A549 (cell line): ENCODE measurements around the gene UBAC1. TPM values are rescaled to one million over a fixed set of nuclear protein-coding genes. Genes with fewer than 3 reads are reported as not detected.

Experiments used
- ATAC-seq, 2 experiments: fragments of 200-7000 bp in 1 of 2; fragments of >200 bp in 1 of 2; cut with Nextera tagmentation in 1 of 2; cut with Tn5 transposase in 1 of 2; 3 replicates each; pipeline versions ENCODE4 v1.8.0 to v1.9.1; 2018 to 2020; ENCODE audit warnings: mild to moderate bottlenecking in 1 of 2, moderate library complexity in 1 of 2
- CTCF ChIA-PET: fragments of 300-600 bp; sonication (Branson Sonifier 250); formaldehyde crosslinking; extraction: SDS; loops from one replicate; lab custom pipeline; 2021; ENCODE audit warnings: antibody characterized with exemption, inconsistent platforms; lab: Yijun Ruan, JAX
- POLR2A ChIA-PET: fragments of 350-600 bp; formaldehyde crosslinking; extraction: SDS; loops from one replicate; lab custom pipeline; 2021; ENCODE audit warnings: antibody characterized with exemption, inconsistent platforms; lab: Yijun Ruan, JAX
- DNase-seq, 2 experiments: peaks; one replicate each; pipeline versions ENCODE4 v3.0.0 to v3.0.0-alpha.2; 2011 to 2016; ENCODE audit warnings: low read depth in 1 of 2, low spot score in 1 of 2
- FAIRE-seq: peaks from 2 replicates; lab custom pipeline; 2011; peaks lifted over from hg19 to GRCh38; lab: Jason Lieb, UNC
- H3K27ac ChIP-seq, 2 experiments: fragments of >200 bp; sonication (Bioruptor Twin); formaldehyde crosslinking; 3 replicates each; pipeline ENCODE4 v1.5.1; 2016 to 2017
- H3K4me1 ChIP-seq: fragments of >200 bp; sonication (Bioruptor Twin); formaldehyde crosslinking; 3 replicates; pipeline ENCODE4 v1.6.1; 2016
- H3K4me2 ChIP-seq: fragments of >200 bp; sonication (Bioruptor Twin); formaldehyde crosslinking; 3 replicates; pipeline ENCODE4 v1.6.1; 2016
- H3K4me3 ChIP-seq: fragments of >200 bp; sonication (Bioruptor Twin); formaldehyde crosslinking; 3 replicates; pipeline ENCODE4 v1.5.1; 2016
- H3K9me3 ChIP-seq: fragments of >200 bp; sonication (Bioruptor Twin); formaldehyde crosslinking; 3 replicates; pipeline ENCODE4 v1.6.1; 2016
- CBX2 ChIP-seq: fragments of 200-600 bp; sonication (generic); IDR thresholded peaks from 2 replicates; pipeline ENCODE4 v1.6.1; 2016; ENCODE audit warnings: low read depth, mild to moderate bottlenecking, borderline replicate concordance
- CEBPB ChIP-seq, 2 experiments: fragments of >200 bp in 1 of 2; sonication (Bioruptor Twin) in 1 of 2; formaldehyde crosslinking in 1 of 2; IDR thresholded peaks; 2 replicates each; pipeline ENCODE4 v1.6.1; 2012 to 2016
- CHD2 ChIP-seq: fragments of 150-350 bp; IDR thresholded peaks from 2 replicates; pipeline ENCODE4 v1.6.1; 2014; ENCODE audit warnings: low read length; ENCODE audit not compliant: partially characterized antibody
- E2F6 ChIP-seq: IDR thresholded peaks from 2 replicates; pipeline ENCODE4 v1.6.1; 2012; ENCODE audit warnings: low read depth, borderline replicate concordance
- EHF ChIP-seq: fragments of 250-450 bp; sonication (Bioruptor Pico); IDR thresholded peaks from 2 replicates; pipeline ENCODE4 v1.5.0; 2020; ENCODE audit warnings: mild to moderate bottlenecking
- EHMT2 ChIP-seq: fragments of 200-600 bp; sonication (generic); IDR thresholded peaks from 2 replicates; pipeline ENCODE4 v1.6.1; 2016; ENCODE audit warnings: antibody characterized with exemption, low read depth, mild to moderate bottlenecking, moderate library complexity
- ELK1 ChIP-seq: fragments of 150-350 bp; IDR thresholded peaks from 2 replicates; pipeline ENCODE4 v1.6.1; 2014; ENCODE audit warnings: low read depth, mild to moderate bottlenecking, low read length
- FOXS1 ChIP-seq: fragments of 250-450 bp; sonication (Bioruptor Pico); IDR thresholded peaks from 2 replicates; pipeline ENCODE4 v1.5.0; 2020; ENCODE audit warnings: mild to moderate bottlenecking, moderate library complexity
- HEYL ChIP-seq: fragments of 250-450 bp; sonication (Bioruptor Pico); IDR thresholded peaks from 2 replicates; pipeline ENCODE4 v1.8.0; 2021; ENCODE audit warnings: mild to moderate bottlenecking, moderate library complexity
- HMGXB4 ChIP-seq: fragments of 250-450 bp; sonication (Bioruptor Pico); IDR thresholded peaks from 2 replicates; pipeline ENCODE4 v1.5.0; 2021; ENCODE audit warnings: mild to moderate bottlenecking, moderate library complexity, borderline replicate concordance
- HOXB13 ChIP-seq: fragments of 250-450 bp; sonication (Bioruptor Pico); IDR thresholded peaks from 2 replicates; pipeline ENCODE4 v1.5.0; 2020; ENCODE audit warnings: low read depth, mild to moderate bottlenecking, moderate library complexity
- HOXB5 ChIP-seq: fragments of 250-450 bp; sonication (Bioruptor Pico); IDR thresholded peaks from 2 replicates; pipeline ENCODE4 v1.5.0; 2020; ENCODE audit warnings: mild to moderate bottlenecking, moderate library complexity
- JUN ChIP-seq, 2 experiments: fragments of >200 bp; sonication (Bioruptor Twin); formaldehyde crosslinking; IDR thresholded peaks; 2 replicates in 1 of 2; 3 replicates in 1 of 2; pipeline ENCODE4 v1.6.1; 2016 to 2017
- MAFK ChIP-seq: fragments of 450-650 bp; IDR thresholded peaks from 2 replicates; pipeline ENCODE4 v1.6.1; 2014; ENCODE audit not compliant: partially characterized antibody
- MAZ ChIP-seq: fragments of 150-350 bp; IDR thresholded peaks from 2 replicates; pipeline ENCODE4 v1.6.1; 2014; ENCODE audit warnings: antibody characterized with exemption, low read depth, low read length, borderline replicate concordance
- MYC ChIP-seq: IDR thresholded peaks from 2 replicates; pipeline ENCODE4 v1.6.1; 2012; ENCODE audit warnings: mild to moderate bottlenecking, inconsistent platforms, low read length, improper control_type of control experiment, borderline replicate concordance
- NFE2L2 ChIP-seq: fragments of 150-350 bp; conservative IDR thresholded peaks from 2 replicates; pipeline ENCODE4 v1.6.1; 2014; ENCODE audit warnings: low read length
- POLR2AphosphoS2 ChIP-seq: conservative IDR thresholded peaks from 2 replicates; pipeline ENCODE4 v1.6.1; 2012; ENCODE audit warnings: low read length, improper control_type of control experiment, inconsistent platforms
- RCOR1 ChIP-seq: fragments of 150-350 bp; IDR thresholded peaks from 2 replicates; pipeline ENCODE4 v1.6.1; 2014; ENCODE audit warnings: antibody characterized with exemption, low read length, low read depth
- RFX5 ChIP-seq: fragments of 450-650 bp; IDR thresholded peaks from 2 replicates; pipeline ENCODE4 v1.7.1; 2014; ENCODE audit warnings: antibody characterized with exemption, mild to moderate bottlenecking, moderate library complexity
- SMC3 ChIP-seq: fragments of >200 bp; sonication (Bioruptor Twin); formaldehyde crosslinking; IDR thresholded peaks from 3 replicates; pipeline ENCODE4 v1.6.1; 2018; ENCODE audit warnings: inconsistent platforms
- TFCP2L1 ChIP-seq: fragments of 250-450 bp; sonication (Bioruptor Pico); IDR thresholded peaks from 2 replicates; pipeline ENCODE4 v1.5.0; 2021; ENCODE audit warnings: mild to moderate bottlenecking
- USF2 ChIP-seq: fragments of 450-650 bp; IDR thresholded peaks from 2 replicates; pipeline ENCODE4 v1.6.1; 2014; ENCODE audit warnings: antibody characterized with exemption
- ZC3H11A ChIP-seq: fragments of 450-650 bp; IDR thresholded peaks from 2 replicates; pipeline ENCODE4 v1.6.1; 2014; ENCODE audit warnings: antibody characterized with exemption, mild to moderate bottlenecking
- WGBS: methylation state at CpG from one replicate; pipeline ENCODE4 v1.1.6; 2017; ENCODE audit errors: missing lambda C conversion rate; 5-methylcytosine and 5-hydroxymethylcytosine counted together
- polyA plus RNA-seq, 4 experiments: library from polyadenylated mRNA; depleted of rRNA in 3 of 4; stranded (reverse); fragments of >200 nt; fragmentation: RNase III in 1 of 4; extraction: RNeasy Plus Mini Kit Qiagen cat#74134 plus additional on column Dnase treatment in 1 of 4; gene quantifications; 2 replicates in 3 of 4; 3 replicates in 1 of 4; pipeline ENCODE4 v1.2.3, GENCODE V29; 2011 to 2017

UBAC1 gene
- polyA plus RNA-seq, 2 of the 4 experiments (the other 2 are of a cell fraction): 30.8 to 37.6 TPM

- no peaks in the 10 kb centered on the region for H3K9me3 ChIP-seq
- TF ChIP-seq RFX5 (no peak), NFE2L2 (no peak), HEYL (CRISPR knock-in tag) (no peak), USF2 (no peak), ELK1 (no peak), EHMT2 (no peak)
- CTCF ChIA-PET: interaction anchor here (1.6 to 14.0 kb wide), 6 partner anchors 9 to 157 kb away, joined by 5 to 220 read pairs (median 13); no protein-coding TSS in a partner anchor
- DNase-seq (no peak), FAIRE-seq (no peak), ATAC-seq (no peak)
- POLR2A ChIA-PET: no interaction called here
- H3K4me3 ChIP-seq: no peak overlapping the region
- H3K4me2 ChIP-seq: no peak overlapping the region
- 33% methylated on average over 8 of the region's 9 CpGs for WGBS
- H3K4me1 ChIP-seq: peaks cover 9% of the 10 kb centered on the region; the same call in 1 of the 3 replicates
- no peak overlapping the region for H3K27ac ChIP-seq
Observed at GRCh38 chr9:135970128-135970815, 9.1 kb upstream of the UBAC1 start.

GRCh38 chr9:135969064-135969683 lies 8.0 kb upstream of the UBAC1 start:
- Histone ChIP-seq H3K4me2 (no peak overlapping the region), H3K9me3 (no peaks in the 10 kb centered on the region)
- DNase-seq (no peak), FAIRE-seq (no peak), ATAC-seq (no peak)
- CTCF ChIA-PET: interaction anchor here (1.0 to 14.0 kb wide), 18 partner anchors 10 to 177 kb away, joined by 3 to 220 read pairs (median 9); no protein-coding TSS in a partner anchor
- WGBS: 58% methylated on average over 12 of the region's 12 CpGs
- TF ChIP-seq HMGXB4 (no peak), RFX5 (no peak), SMC3 (no peak), CBX2 (no peak), FOXS1 (no peak), RCOR1 (no peak), JUN (IDR thresholded peaks at IDR 0.05) (no peak), HEYL (CRISPR knock-in tag) (no peak), TFCP2L1 (CRISPR knock-in tag) (no peak), POLR2AphosphoS2 (no peak), CHD2 (no peak), EHF (no peak)
- TF ChIP-seq, all 56 proteins: peak for 0
- H3K27ac ChIP-seq: no peak overlapping the region
- POLR2A ChIA-PET: interaction anchor here (0.6 to 0.8 kb wide), 2 partner anchors 67 to 144 kb away, joined by 5 to 6 read pairs; no protein-coding TSS in a partner anchor
- H3K4me3 ChIP-seq: no peak overlapping the region
- H3K4me1 ChIP-seq: peaks cover 9% of the 10 kb centered on the region; the same call in 1 of the 3 replicates

GRCh38 chr9:135968601-135969000 lies 7.4 kb upstream of the UBAC1 start:
- H3K9me3 ChIP-seq: no peaks in the 10 kb centered on the region
- no peak overlapping the region for H3K4me3 ChIP-seq
- WGBS: 69% methylated on average over 7 of the region's 7 CpGs
- no peak overlapping the region for H3K4me2 ChIP-seq
- DNase-seq (no peak), FAIRE-seq (no peak), ATAC-seq (no peak)
- H3K27ac ChIP-seq: no peak overlapping the region
- ChIA-PET POLR2A (no interaction called here), CTCF (interaction anchor here (0.6 to 14.0 kb wide), 44 partner anchors 7 to 315 kb away, joined by 3 to 220 read pairs (median 7); no protein-coding TSS in a partner anchor)
- H3K4me1 ChIP-seq: peaks cover 9% of the 10 kb centered on the region; the same call in 1 of the 3 replicates
- no peak for TF ChIP-seq MAZ
- no peak for TF ChIP-seq CEBPB (IDR thresholded peaks at IDR 0.05)
- TF ChIP-seq MYC: no peak
- no peak for TF ChIP-seq MAFK
- no peak for TF ChIP-seq HOXB5 (CRISPR knock-in tag)
- no peak for TF ChIP-seq ELK1
- no peak for TF ChIP-seq NFE2L2
- no peak for TF ChIP-seq HOXB13 (CRISPR knock-in tag)
- no peak for TF ChIP-seq ZC3H11A
- TF ChIP-seq E2F6: no peak
